ENCODE measurements around the gene ZNF792.
"Not testable (repeated sequence)": the region's sequence is repeated elsewhere in the genome, so short reads cannot be mapped to it uniquely, and the experiment has no call there.

- TF ChIP-seq CTCF (IDR thresholded peaks at IDR 0.05; ENCODE audit: borderline replicate concordance, extremely low read depth, low read length, poor library complexity, severe bottlenecking); EZH2 (IDR thresholded peaks at IDR 0.05; ENCODE audit: borderline replicate concordance, low read depth, low read length, severe bottlenecking): not testable (repeated sequence)
These were observed 46.9 kb downstream of the ZNF792 start for GRCh38 chr19:34917144-34917543.
